Measurements from ENCODE around the gene BRINP3. TPM values are rescaled to one million over a fixed set of nuclear protein-coding genes. Genes with fewer than 3 reads are reported as not detected.

Gene BRINP3
- total RNA-seq, 2 experiments from 2014 or later, result not detected

- Histone ChIP-seq H3K36me3 (ENCODE audit: insufficient read depth, low read length) (no peaks in the 10 kb centered on the region), H3K4me2 (ENCODE audit: low read length) (no peak overlapping the region), H3K27ac (ENCODE audit: low read depth, low read length, poor library complexity, severe bottlenecking) (no peak overlapping the region), H3K79me2 (ENCODE audit: insufficient read depth, low read depth, low read length) (no peaks in the 10 kb centered on the region), H3K4me3 (ENCODE audit: low read depth, low read length, poor library complexity, severe bottlenecking) (no peak overlapping the region), H3K9me3 (ENCODE audit: low read length) (no peaks in the 10 kb centered on the region), H2AFZ (ENCODE audit: low read length) (no peak overlapping the region), H4K20me1 (ENCODE audit: insufficient read depth, low read length) (no peaks in the 10 kb centered on the region), H3K4me1 (ENCODE audit: insufficient read depth, low read length, poor library complexity, severe bottlenecking) (no peaks in the 10 kb centered on the region), H3K9me2 (ENCODE audit: insufficient read depth, low read length) (no peaks in the 10 kb centered on the region)
- CTCF ChIA-PET (ENCODE audit: unreplicated experiment), result no interaction called here
- TF ChIP-seq EZH2phosphoT487 (IDR thresholded peaks at IDR 0.05; ENCODE audit: borderline replicate concordance, low read depth, low read length) (no peak), CTCF (conservative IDR thresholded peaks at IDR 0.05; ENCODE audit: low read length) (no peak)
- no TSS peak for BruUV-seq (replicated peaks)
- DNase-seq (ENCODE audit: low spot score), result no peak
- intact Hi-C loops (cut with micrococcal nuclease; ENCODE audit: unreplicated experiment), result no loop called here
- POLR2A ChIA-PET, result no interaction called here
These were observed 1.4 kb upstream of the BRINP3 start for GRCh38 chr1:190479050-190479397.

DNA sequence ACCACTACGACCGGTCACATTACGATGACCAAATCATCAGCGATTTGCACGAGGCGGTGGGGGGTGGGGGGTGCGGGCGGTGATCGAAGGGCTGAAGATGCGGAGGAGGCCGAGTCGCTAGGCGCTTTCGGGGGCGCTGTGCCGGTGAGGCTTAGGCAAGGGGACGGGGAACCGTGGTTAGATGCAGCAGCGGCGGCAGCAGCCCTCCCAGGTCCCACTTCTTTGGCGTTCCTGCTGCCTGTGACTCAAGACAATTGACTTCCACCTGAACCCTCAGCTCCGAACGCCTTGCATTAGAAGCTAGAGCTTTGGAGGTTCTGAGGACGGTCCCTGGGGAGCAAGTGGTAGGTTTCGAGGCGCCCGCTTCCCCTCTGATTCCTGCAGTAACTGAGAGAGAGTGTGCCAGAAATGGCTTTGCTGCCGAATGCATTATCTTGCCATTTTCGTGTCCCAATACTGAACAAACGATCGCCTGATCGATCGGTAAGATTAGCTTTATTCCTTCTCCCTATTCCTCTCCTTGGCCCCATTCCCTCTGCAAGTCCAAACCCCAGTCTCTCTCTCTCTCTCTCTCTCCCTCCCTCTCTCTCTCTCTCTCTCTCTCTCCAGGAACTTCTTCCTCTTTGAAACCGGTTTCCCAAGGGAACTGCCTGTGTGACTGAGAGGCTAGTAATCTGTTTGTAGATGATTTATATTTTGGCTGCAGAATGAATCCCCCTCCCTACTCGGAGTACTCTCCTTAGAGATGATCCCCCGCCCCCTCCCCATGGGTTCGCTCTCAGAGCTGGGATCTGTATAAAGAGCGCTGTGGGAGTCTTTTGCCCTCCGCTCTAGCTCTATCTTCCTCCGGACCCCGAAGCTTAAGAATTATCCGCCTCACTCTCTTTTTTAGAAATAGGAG lies 735 bp upstream of the BRINP3 start:
- intact Hi-C loops (cut with micrococcal nuclease; ENCODE audit: unreplicated experiment), result no loop called here
- Histone ChIP-seq H3K9me3 (ENCODE audit: low read length) (no peaks in the 10 kb centered on the region), H3K4me1 (ENCODE audit: insufficient read depth, low read length, poor library complexity, severe bottlenecking) (no peaks in the 10 kb centered on the region), H3K9me2 (ENCODE audit: insufficient read depth, low read length) (no peaks in the 10 kb centered on the region), H3K27ac (ENCODE audit: low read depth, low read length, poor library complexity, severe bottlenecking) (no peak overlapping the region), H3K4me3 (ENCODE audit: low read depth, low read length, poor library complexity, severe bottlenecking) (no peak overlapping the region), H3K36me3 (ENCODE audit: insufficient read depth, low read length) (no peaks in the 10 kb centered on the region), H2AFZ (ENCODE audit: low read length) (no peak overlapping the region), H4K20me1 (ENCODE audit: insufficient read depth, low read length) (no peaks in the 10 kb centered on the region), H3K4me2 (ENCODE audit: low read length) (no peak overlapping the region), H3K79me2 (ENCODE audit: insufficient read depth, low read depth, low read length) (no peaks in the 10 kb centered on the region)
- BruUV-seq (replicated peaks), result no TSS peak
- CTCF ChIA-PET (ENCODE audit: unreplicated experiment), result no interaction called here
- DNase-seq (ENCODE audit: low spot score), result no peak
- POLR2A ChIA-PET, result no interaction called here
- TF ChIP-seq CTCF (conservative IDR thresholded peaks at IDR 0.05; ENCODE audit: low read length), result no peak
- no peak for TF ChIP-seq EZH2phosphoT487 (IDR thresholded peaks at IDR 0.05; ENCODE audit: borderline replicate concordance, low read depth, low read length)

- H3K9me2 ChIP-seq (ENCODE audit: insufficient read depth, low read length), result no peaks in the 10 kb centered on the region
- no peak overlapping the region for H3K4me2 ChIP-seq (ENCODE audit: low read length)
- no peaks in the 10 kb centered on the region for H3K4me1 ChIP-seq (ENCODE audit: insufficient read depth, low read length, poor library complexity, severe bottlenecking)
- H3K27ac ChIP-seq (ENCODE audit: low read depth, low read length, poor library complexity, severe bottlenecking), result no peak overlapping the region
- DNase-seq (ENCODE audit: low spot score), result no peak
- no peaks in the 10 kb centered on the region for H3K79me2 ChIP-seq (ENCODE audit: insufficient read depth, low read depth, low read length)
- TF ChIP-seq CTCF (conservative IDR thresholded peaks at IDR 0.05; ENCODE audit: low read length) (no peak), EZH2phosphoT487 (IDR thresholded peaks at IDR 0.05; ENCODE audit: borderline replicate concordance, low read depth, low read length) (no peak)
- intact Hi-C loops (cut with micrococcal nuclease; ENCODE audit: unreplicated experiment), result no loop called here
- H3K9me3 ChIP-seq (ENCODE audit: low read length), result no peaks in the 10 kb centered on the region
- ChIA-PET POLR2A (interaction anchor here (0.6 to 1.2 kb wide), 3 partner anchors 19 to 133 kb away, joined by 3 to 4 read pairs (median 3); no protein-coding TSS in a partner anchor), CTCF (ENCODE audit: unreplicated experiment) (no interaction called here)
- BruUV-seq (replicated peaks), result no TSS peak
- no peak overlapping the region for H3K4me3 ChIP-seq (ENCODE audit: low read depth, low read length, poor library complexity, severe bottlenecking)
- no peaks in the 10 kb centered on the region for H4K20me1 ChIP-seq (ENCODE audit: insufficient read depth, low read length)
- H2AFZ ChIP-seq (ENCODE audit: low read length), result no peak overlapping the region
- H3K36me3 ChIP-seq (ENCODE audit: insufficient read depth, low read length), result no peaks in the 10 kb centered on the region
These were observed 858 bp downstream of the BRINP3 start for GRCh38 chr1:190476806-190477205.

Measured in OCI-LY7 (cell line).